Adrenal gland (tissue), 12 donors: Measurements from ENCODE around the gene SETD2. TPM values are rescaled to one million over a fixed set of nuclear protein-coding genes. Genes with fewer than 3 reads are reported as not detected.

Source experiments
- DNase-seq, 7 donors: peaks; one replicate each; pipeline ENCODE4 v3.0.0-alpha.2; 2019 to 2020
- H3K27ac ChIP-seq, 5 donors: fragments of 200-600 bp; sonication (generic) in 4 of 5; 1 replicate in 3 of 5; 2 replicates in 2 of 5; pipeline versions ENCODE4 v1.5.1 to v1.8.0; 2016 to 2020; ENCODE audit warnings: mild to moderate bottlenecking in 1 of 5
- H3K27me3 ChIP-seq: fragments of 200-600 bp; 2 replicates; pipeline ENCODE4 v1.8.0; 2021
- H3K36me3 ChIP-seq, 2 donors: fragments of 200-600 bp; replicated peaks in 1 of 2; 1 replicate in 1 of 2; 2 replicates in 1 of 2; pipeline versions ENCODE4 v1.5.1 to v1.8.0; 2018 to 2022
- H3K4me1 ChIP-seq, 2 donors: fragments of 200-600 bp; replicated peaks in 1 of 2; 1 replicate in 1 of 2; 2 replicates in 1 of 2; pipeline versions ENCODE4 v1.5.1 to v1.8.0; 2018 to 2021
- H3K4me3 ChIP-seq, 4 donors: fragments of 200-600 bp; sonication (generic) in 3 of 4; one replicate each; pipeline ENCODE4 v1.5.1; 2016 to 2018
- H3K9me3 ChIP-seq, 3 donors: fragments of 200-600 bp; sonication (generic) in 1 of 3; replicated peaks in 1 of 3; 1 replicate in 2 of 3; 2 replicates in 1 of 3; pipeline versions ENCODE4 v1.5.1 to v1.8.0; 2016 to 2021
- CTCF ChIP-seq, 6 experiments: fragments of 450-650 bp in 4 of 6; fragments of 200-600 bp in 2 of 6; sonication (generic) in 1 of 6; IDR thresholded peaks; 1 replicate in 5 of 6; 2 replicates in 1 of 6; pipeline versions ENCODE4 v1.5.1 to v1.8.0; 2016 to 2021; ENCODE audit warnings: antibody characterized with exemption in 6 of 6, mild to moderate bottlenecking in 2 of 6, moderate library complexity in 1 of 6
- POLR2A ChIP-seq, 2 donors: fragments of 450-650 bp; IDR thresholded peaks; one replicate each; pipeline ENCODE4 v1.6.1; 2017; ENCODE audit warnings: antibody characterized with exemption in 2 of 2, mild to moderate bottlenecking in 2 of 2, moderate library complexity in 1 of 2
- whole genome bisulfite sequencing, 4 donors: extraction: QIAGEN DNeasy Blood & Tissue Kit in 2 of 4; methylation state at CpG; one replicate each; pipeline versions ENCODE4 v1.1.5 to v1.1.7; 2013 to 2017; 5-methylcytosine and 5-hydroxymethylcytosine counted together
- intact Hi-C, 2 donors: fragments of 100-400 bp; cut with DNase I; formaldehyde crosslinking; loops; one replicate each; pipeline versions ENCODE4 v1.14.1 to v1.15.0; 2022 to 2023
- polyA plus RNA-seq, 3 donors: library from polyadenylated mRNA; stranded (reverse); fragments of 200-250 nt in 2 of 3; fragments of 350-450 nt in 1 of 3; fragmentation: Illumina TruSeq in 1 of 3; extraction: RNeasy Lipid Tissue Mini Kit (QIAGEN cat#74804) in 1 of 3; gene quantifications; one replicate each; pipeline ENCODE4 v1.2.3, GENCODE V29; 2013 to 2014
- total RNA-seq, 9 donors: library from RNA; depleted of rRNA in 4 of 9; stranded (reverse); fragments of >200 nt in 4 of 9; fragments of 120-200 nt in 1 of 9; fragmentation: NEBNext Ultra II Directional in 1 of 9; extraction: Animal tissue kit (Norgen Biotek cat#: 25700) in 1 of 9; gene quantifications; one replicate each; pipeline versions ENCODE4 v1.1.0 to v1.2.4, GENCODE V29; 2013 to 2023
- donor health status: healthy with polysubstance abuse.
- donor health status: Bipolar disorder and iron deficiency.
- donor health status: DM: yes; HTN: yes; CAD: no.
- donor health status: DM: no; HTN: no; CAD: no.
- donor health status: DM: no; HTN: no; CAD: no.
- donor health status: DM: yes; HTN: yes; CAD: no.

SETD2 gene
- total and polyA plus RNA-seq, 12 donors, result 12.6 to 58.9 (median 39.1) TPM

GRCh38 chr3:47162697-47163168, 1.2 kb downstream of the SETD2 start:
- TF ChIP-seq POLR2A (IDR thresholded peaks at IDR 0.05) (no peak), CTCF (IDR thresholded peaks at IDR 0.05) (no peak)
- no peaks in the 10 kb centered on the region for H3K9me3 ChIP-seq
- H3K4me1 ChIP-seq, result peaks cover 16 to 60% of the 10 kb centered on the region in 2 donors
- H3K27ac ChIP-seq, result peak overlapping the region; percentile 95 to 98 (median 97)
- intact Hi-C loops, result no loop called here
- H3K27me3 ChIP-seq, result no peaks in the 10 kb centered on the region
- no peaks in the 10 kb centered on the region for H3K36me3 ChIP-seq
- peak overlapping the region; percentile 73 to 99 (median 96) for H3K4me3 ChIP-seq
- DNase-seq, result no peak
- WGBS, 4 donors, result 0 to 2% (median 1%) methylated on average over 9 to 10 of the region's 10 CpGs

- DNase-seq, result no peak
- WGBS, 4 donors, result 15 to 19% (median 16%) methylated on average over 4 of the region's 4 CpGs
- Histone ChIP-seq H3K9me3 (no peaks in the 10 kb centered on the region), H3K36me3 (no peaks in the 10 kb centered on the region), H3K27ac (peak overlapping the region; percentile 95 to 98 (median 97)), H3K27me3 (no peaks in the 10 kb centered on the region), H3K4me3 (peak overlapping the region in 3 of 4 donors; percentile 73 to 99 (median 95)), H3K4me1 (peaks cover 16 to 62% of the 10 kb centered on the region in 2 donors)
- TF ChIP-seq POLR2A (IDR thresholded peaks at IDR 0.05) (no peak), CTCF (IDR thresholded peaks at IDR 0.05) (no peak)
- intact Hi-C loops, result no loop called here
Measured at GRCh38 chr3:47161983-47162696, 1.8 kb downstream of the SETD2 start.

GRCh38 chr3:47159820-47160219, 4.1 kb downstream of the SETD2 start:
- DNase-seq, result no peak

GRCh38 chr3:47158208-47158607, 5.7 kb downstream of the SETD2 start:
- Histone ChIP-seq H3K36me3 (no peaks in the 10 kb centered on the region), H3K4me1 (peaks cover 25 to 80% of the 10 kb centered on the region in 2 donors), H3K27ac (no peak overlapping the region), H3K9me3 (no peaks in the 10 kb centered on the region), H3K27me3 (no peaks in the 10 kb centered on the region), H3K4me3 (no peak overlapping the region)
- DNase-seq, result no peak
- TF ChIP-seq POLR2A (IDR thresholded peaks at IDR 0.05) (no peak), CTCF (IDR thresholded peaks at IDR 0.05) (no peak)
- intact Hi-C loops, result no loop called here

More at GRCh38 chr3:47159820-47160219, 4.1 kb downstream of the SETD2 start:
- 77 to 100% (median 84%) methylated on average over 3 of the region's 3 CpGs for WGBS, 4 donors
- no peak overlapping the region for H3K27ac ChIP-seq
- no peaks in the 10 kb centered on the region for H3K36me3 ChIP-seq
- H3K27me3 ChIP-seq, result no peaks in the 10 kb centered on the region
- no peak overlapping the region for H3K4me3 ChIP-seq
- H3K9me3 ChIP-seq, result no peaks in the 10 kb centered on the region
- intact Hi-C loops, result no loop called here
- no peak for TF ChIP-seq CTCF (IDR thresholded peaks at IDR 0.05)
- TF ChIP-seq POLR2A (IDR thresholded peaks at IDR 0.05), result no peak
- peaks cover 25 to 73% of the 10 kb centered on the region in 2 donors for H3K4me1 ChIP-seq
